Jurkat, Clone E6-1 (cell line): Measurements from ENCODE around the gene HGFAC.

Experiments
- DNase-seq: peaks from one replicate; pipeline ENCODE4 v3.0.0-alpha.2; 2011; ENCODE audit warnings: low read depth, low spot score
- H3K4me3 ChIP-seq: 2 replicates; pipeline ENCODE4 v1.5.1; 2011; ENCODE audit warnings: mild to moderate bottlenecking, low read length, control low read depth, moderate library complexity

The HGFAC gene

GRCh38 chr4:3467601-3468031 lies 25.8 kb downstream of the HGFAC start:
- H3K4me3 ChIP-seq = no peak overlapping the region
- no peak for DNase-seq

- no peak for DNase-seq
- H3K4me3 ChIP-seq = no peak overlapping the region
Measured at GRCh38 chr4:3468154-3468553, 26.4 kb downstream of the HGFAC start.

- no peak overlapping the region for H3K4me3 ChIP-seq
- no peak for DNase-seq
Measured at GRCh38 chr4:3468804-3469203, 27.0 kb downstream of the HGFAC start.

GRCh38 chr4:3469386-3470243 lies 27.8 kb downstream of the HGFAC start:
- DNase-seq = no peak
- no peak overlapping the region for H3K4me3 ChIP-seq

- no peak for DNase-seq
- H3K4me3 ChIP-seq = no peak overlapping the region
Measured at GRCh38 chr4:3470244-3471097, 28.7 kb downstream of the HGFAC start.

GRCh38 chr4:3471098-3471760 lies 29.5 kb downstream of the HGFAC start:
- DNase-seq = no peak
- H3K4me3 ChIP-seq = no peak overlapping the region

GRCh38 chr4:3471886-3472285 lies 30.1 kb downstream of the HGFAC start:
- no peak for DNase-seq
- H3K4me3 ChIP-seq = no peak overlapping the region

GRCh38 chr4:3472411-3473141 lies 30.8 kb downstream of the HGFAC start:
- no peak overlapping the region for H3K4me3 ChIP-seq
- DNase-seq = no peak

GRCh38 chr4:3473181-3473950 lies 31.6 kb downstream of the HGFAC start:
- DNase-seq = no peak

GRCh38 chr4:3473996-3474765 lies 32.4 kb downstream of the HGFAC start:
- no peak overlapping the region for H3K4me3 ChIP-seq
- DNase-seq = no peak

More at GRCh38 chr4:3473181-3473950, 31.6 kb downstream of the HGFAC start:
- H3K4me3 ChIP-seq = no peak overlapping the region

- no peak for DNase-seq
- H3K4me3 ChIP-seq = no peak overlapping the region
Measured at GRCh38 chr4:3475041-3475712, 33.4 kb downstream of the HGFAC start.

GRCh38 chr4:3475713-3476260 lies 34.0 kb downstream of the HGFAC start:
- no peak overlapping the region for H3K4me3 ChIP-seq
- no peak for DNase-seq

- no peak overlapping the region for H3K4me3 ChIP-seq
- no peak for DNase-seq
Measured at GRCh38 chr4:3476341-3476747, 34.6 kb downstream of the HGFAC start.

- DNase-seq = no peak
- no peak overlapping the region for H3K4me3 ChIP-seq
Measured at GRCh38 chr4:3476936-3477749, 35.4 kb downstream of the HGFAC start.

GRCh38 chr4:3477750-3478430 lies 36.1 kb downstream of the HGFAC start:
- DNase-seq = no peak
- H3K4me3 ChIP-seq = no peak overlapping the region
